Astrocyte (in vitro differentiated cells and primary cell): ENCODE results near the gene SLC12A8. TPM values are rescaled to one million over a fixed set of nuclear protein-coding genes. Genes with fewer than 3 reads are reported as not detected.

Experiments
- DNase-seq: peaks from one replicate; pipeline ENCODE4 v3.0.0-alpha.2; 2010; ENCODE audit warnings: low read depth
- FAIRE-seq: peaks from 2 replicates; lab custom pipeline; 2011; peaks lifted over from hg19 to GRCh38; lab: Jason Lieb, UNC
- H2AFZ ChIP-seq: 2 replicates; pipeline ENCODE4 v1.6.0; 2012; ENCODE audit warnings: low read depth, low read length, inconsistent platforms
- H3K27ac ChIP-seq: 2 replicates; pipeline ENCODE4 v1.5.1; 2011; ENCODE audit warnings: low read depth, low read length, inconsistent platforms
- H3K27me3 ChIP-seq: 2 replicates; pipeline ENCODE4 v1.6.0; 2011; ENCODE audit warnings: low read length, inconsistent platforms; ENCODE audit not compliant: insufficient read depth
- H3K36me3 ChIP-seq: 2 replicates; pipeline ENCODE4 v1.5.1; 2011; ENCODE audit warnings: low read length, inconsistent platforms; ENCODE audit not compliant: insufficient read depth
- H3K4me1 ChIP-seq: 2 replicates; pipeline ENCODE4 v1.5.1; 2011; ENCODE audit warnings: low read length, inconsistent platforms; ENCODE audit not compliant: insufficient read depth
- H3K4me2 ChIP-seq: 2 replicates; pipeline ENCODE4 v1.6.0; 2012; ENCODE audit warnings: low read length, inconsistent platforms
- H3K4me3 ChIP-seq: 2 replicates; pipeline ENCODE4 v1.5.1; 2011; ENCODE audit warnings: low read depth, mild to moderate bottlenecking, low read length, inconsistent platforms; ENCODE audit not compliant: insufficient read depth
- H3K79me2 ChIP-seq: 2 replicates; pipeline ENCODE4 v1.6.0; 2012; ENCODE audit warnings: mild to moderate bottlenecking, low read length, inconsistent platforms; ENCODE audit not compliant: insufficient read depth
- H3K9ac ChIP-seq: 2 replicates; pipeline ENCODE4 v1.6.0; 2012; ENCODE audit warnings: mild to moderate bottlenecking, low read length, inconsistent platforms
- H3K9me3 ChIP-seq: 2 replicates; pipeline ENCODE4 v1.5.1; 2012; ENCODE audit warnings: low read depth, mild to moderate bottlenecking, low read length, inconsistent platforms; ENCODE audit not compliant: insufficient read depth
- H4K20me1 ChIP-seq: 2 replicates; pipeline ENCODE4 v1.6.0; 2012; ENCODE audit warnings: low read length, inconsistent platforms; ENCODE audit not compliant: insufficient read depth
- H3K27ac Mint-ChIP-seq: one replicate; pipeline ENCODE4 v1.8.0; 2021; ENCODE audit warnings: mild to moderate bottlenecking, mixed read lengths; ENCODE audit not compliant: unreplicated experiment
- H3K27me3 Mint-ChIP-seq: one replicate; pipeline ENCODE4 v1.8.0; 2021; ENCODE audit warnings: low read depth, mixed read lengths; ENCODE audit not compliant: unreplicated experiment
- H3K36me3 Mint-ChIP-seq: one replicate; pipeline ENCODE4 v1.8.0; 2021; ENCODE audit warnings: low read depth, mixed read lengths; ENCODE audit not compliant: unreplicated experiment
- H3K4me1 Mint-ChIP-seq: one replicate; pipeline ENCODE4 v1.8.0; 2021; ENCODE audit warnings: low read depth, mixed read lengths; ENCODE audit not compliant: unreplicated experiment
- H3K4me3 Mint-ChIP-seq: one replicate; pipeline ENCODE4 v1.8.0; 2021; ENCODE audit warnings: mild to moderate bottlenecking, moderate library complexity, mixed read lengths; ENCODE audit not compliant: unreplicated experiment
- H3K9me3 Mint-ChIP-seq: one replicate; pipeline ENCODE4 v1.8.0; 2021; ENCODE audit warnings: mild to moderate bottlenecking, mixed read lengths; ENCODE audit not compliant: unreplicated experiment
- CTCF ChIP-seq: IDR thresholded peaks from 2 replicates; pipeline ENCODE4 v1.5.1; 2011; ENCODE audit warnings: low read depth, mild to moderate bottlenecking, inconsistent platforms, low read length, moderate library complexity; ENCODE audit not compliant: insufficient read depth
- EZH2 ChIP-seq: IDR thresholded peaks from 2 replicates; pipeline ENCODE4 v1.6.1; 2012; ENCODE audit warnings: mild to moderate bottlenecking, low read length, inconsistent platforms; ENCODE audit not compliant: insufficient read depth
- total RNA-seq: library from RNA; stranded (reverse); gene quantifications from 2 replicates; pipeline ENCODE4 v1.2.1, GENCODE V29; 2021

The SLC12A8 gene
- total RNA-seq, 1 donor from 2014 or later, result 4.2 TPM

- H3K27me3 ChIP-seq, result no peaks in the 10 kb centered on the region
- peak; percentile 33 for TF ChIP-seq CTCF
- TF ChIP-seq EZH2, result no peak
- FAIRE-seq, result peak; percentile 64
- H3K36me3 ChIP-seq, result peaks cover 8% of the 10 kb centered on the region
- peak overlapping the region; percentile 32 for H3K4me2 ChIP-seq
- no peaks in the 10 kb centered on the region for H3K9me3 Mint-ChIP-seq
- H3K4me3 ChIP-seq, result no peak overlapping the region
- H3K27me3 Mint-ChIP-seq, result no peaks in the 10 kb centered on the region
- peaks cover 12% of the 10 kb centered on the region for H3K36me3 Mint-ChIP-seq
- peaks cover 81% of the 10 kb centered on the region for H4K20me1 ChIP-seq
- peak overlapping the region; percentile 6 for H3K9ac ChIP-seq
- H3K79me2 ChIP-seq, result peaks cover 94% of the 10 kb centered on the region
- peaks cover 38% of the 10 kb centered on the region for H3K4me1 ChIP-seq
- peak; percentile 91 for DNase-seq
- no peak overlapping the region for H2AFZ ChIP-seq
- H3K27ac ChIP-seq, result no peak overlapping the region
- H3K4me3 Mint-ChIP-seq, result no peak overlapping the region
- H3K4me1 Mint-ChIP-seq, result peaks cover 38% of the 10 kb centered on the region
- H3K9me3 ChIP-seq, result no peaks in the 10 kb centered on the region
- peak overlapping the region; percentile 15 for H3K27ac Mint-ChIP-seq
Observed at GRCh38 chr3:125045965-125046364, 166.6 kb downstream of the SLC12A8 start.

GRCh38 chr3:125045194-125045593 is 167.4 kb downstream of the SLC12A8 start:
- H3K4me1 Mint-ChIP-seq, result peaks cover 31% of the 10 kb centered on the region
- peaks cover 94% of the 10 kb centered on the region for H3K79me2 ChIP-seq
- H3K4me3 ChIP-seq, result no peak overlapping the region
- TF ChIP-seq EZH2 (no peak), CTCF (no peak)
- H3K27me3 ChIP-seq, result no peaks in the 10 kb centered on the region
- H3K9ac ChIP-seq, result peak overlapping the region; percentile 6
- peaks cover 81% of the 10 kb centered on the region for H4K20me1 ChIP-seq
- DNase-seq (no peak), FAIRE-seq (no peak)
- H3K27ac ChIP-seq, result no peak overlapping the region
- no peak overlapping the region for H3K4me3 Mint-ChIP-seq
- H3K9me3 ChIP-seq, result no peaks in the 10 kb centered on the region
- no peaks in the 10 kb centered on the region for H3K9me3 Mint-ChIP-seq
- H3K4me1 ChIP-seq, result peaks cover 38% of the 10 kb centered on the region
- H3K27ac Mint-ChIP-seq, result no peak overlapping the region
- H2AFZ ChIP-seq, result no peak overlapping the region
- peaks cover 8% of the 10 kb centered on the region for H3K36me3 ChIP-seq
- peaks cover 12% of the 10 kb centered on the region for H3K36me3 Mint-ChIP-seq
- peak overlapping the region; percentile 32 for H3K4me2 ChIP-seq
- no peaks in the 10 kb centered on the region for H3K27me3 Mint-ChIP-seq

GRCh38 chr3:125043599-125044151 is 168.9 kb downstream of the SLC12A8 start:
- H3K27ac ChIP-seq, result peak overlapping the region; percentile 54
- peaks cover 52% of the 10 kb centered on the region for H3K4me1 ChIP-seq
- H3K79me2 ChIP-seq, result peaks cover 94% of the 10 kb centered on the region
- H3K27ac Mint-ChIP-seq, result no peak overlapping the region
- peaks cover 82% of the 10 kb centered on the region for H4K20me1 ChIP-seq
- H2AFZ ChIP-seq, result no peak overlapping the region
- no peaks in the 10 kb centered on the region for H3K9me3 Mint-ChIP-seq
- no peaks in the 10 kb centered on the region for H3K27me3 Mint-ChIP-seq
- no peaks in the 10 kb centered on the region for H3K27me3 ChIP-seq
- H3K9me3 ChIP-seq, result no peaks in the 10 kb centered on the region
- H3K36me3 Mint-ChIP-seq, result peaks cover 7% of the 10 kb centered on the region
- FAIRE-seq (no peak), DNase-seq (no peak)
- no peak overlapping the region for H3K4me3 Mint-ChIP-seq
- H3K4me1 Mint-ChIP-seq, result peaks cover 40% of the 10 kb centered on the region
- TF ChIP-seq CTCF (no peak), EZH2 (no peak)
- peak overlapping the region; percentile 68 for H3K9ac ChIP-seq
- H3K4me3 ChIP-seq, result no peak overlapping the region
- H3K4me2 ChIP-seq, result peak overlapping the region; percentile 79
- H3K36me3 ChIP-seq, result peaks cover 8% of the 10 kb centered on the region
